Lower leg skin (tissue), 3 donors: Measurements from ENCODE around the gene APOL2.

Source experiments
- CTCF ChIP-seq, 3 donors: fragments of 450-650 bp; IDR thresholded peaks; one replicate each; pipeline ENCODE4 v1.5.1; 2016; ENCODE audit warnings: antibody characterized with exemption in 3 of 3, mild to moderate bottlenecking in 3 of 3, moderate library complexity in 2 of 3
- POLR2A ChIP-seq, 2 donors: fragments of 450-650 bp; IDR thresholded peaks; one replicate each; pipeline ENCODE4 v1.6.1; 2016 to 2017; ENCODE audit warnings: antibody characterized with exemption in 2 of 2, mild to moderate bottlenecking in 1 of 2, moderate library complexity in 1 of 2

GRCh38 chr22:36198536-36198935 is 40.8 kb downstream of the APOL2 start:
- no peak for TF ChIP-seq CTCF (IDR thresholded peaks at IDR 0.05)
- TF ChIP-seq POLR2A (IDR thresholded peaks at IDR 0.05), result no peak
